Measurements from ENCODE around the gene ACAP3.

Gene ACAP3

DNA sequence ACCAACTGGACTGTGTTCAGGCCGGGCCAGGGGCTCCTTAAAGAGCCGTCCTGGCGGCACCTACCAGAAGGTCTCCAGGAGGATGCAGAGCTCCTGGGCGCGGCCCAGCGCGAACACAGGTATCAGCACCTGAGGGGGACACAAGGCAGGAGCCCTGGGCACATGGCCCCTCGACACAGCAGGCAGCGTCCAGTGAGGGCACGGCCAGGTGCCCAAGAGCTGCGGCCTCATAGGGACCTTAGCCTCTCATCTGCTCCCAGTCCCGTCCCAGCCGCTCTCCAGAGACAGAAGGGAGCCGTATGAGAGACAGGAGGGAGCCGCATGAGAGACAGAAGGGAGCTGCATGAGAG lies 6.5 kb upstream of the ACAP3 start:
- no peak for ATAC-seq

DNA sequence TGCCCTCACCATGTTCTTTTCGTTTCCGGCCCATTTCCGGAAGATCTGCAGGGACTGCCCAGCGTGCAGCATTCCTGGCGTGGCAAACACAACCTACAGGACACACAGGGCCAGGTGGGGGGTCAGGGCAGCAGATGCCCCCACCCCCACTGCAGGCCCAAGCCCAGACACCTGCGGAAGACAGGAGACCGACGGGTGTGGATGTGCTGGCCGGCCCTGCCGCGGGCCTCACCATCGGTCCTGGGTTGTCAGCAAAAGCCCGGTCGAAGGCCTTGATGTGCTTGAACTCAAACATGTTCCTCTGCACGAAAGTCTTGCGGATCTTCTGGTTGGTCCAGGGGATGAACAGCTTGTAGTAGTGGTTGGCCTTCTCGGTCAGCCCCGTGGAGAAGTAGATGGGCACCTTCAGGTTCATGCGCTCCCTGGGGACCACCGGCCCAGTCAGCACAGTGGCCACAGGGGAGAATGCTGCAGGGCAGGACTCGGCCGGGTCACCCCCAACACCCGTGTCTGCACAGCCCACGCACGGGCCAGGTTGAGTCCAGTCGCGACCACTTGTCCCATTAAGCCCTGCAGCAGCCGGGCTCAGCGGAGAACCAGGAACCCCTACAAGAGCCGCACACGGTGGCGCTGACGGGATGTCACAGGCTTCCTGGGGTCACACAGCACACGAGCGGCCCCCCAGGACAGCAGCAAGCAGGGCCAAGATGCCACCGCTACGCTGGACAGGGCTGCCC lies 5.9 kb upstream of the ACAP3 start:
- ATAC-seq = no peak

DNA sequence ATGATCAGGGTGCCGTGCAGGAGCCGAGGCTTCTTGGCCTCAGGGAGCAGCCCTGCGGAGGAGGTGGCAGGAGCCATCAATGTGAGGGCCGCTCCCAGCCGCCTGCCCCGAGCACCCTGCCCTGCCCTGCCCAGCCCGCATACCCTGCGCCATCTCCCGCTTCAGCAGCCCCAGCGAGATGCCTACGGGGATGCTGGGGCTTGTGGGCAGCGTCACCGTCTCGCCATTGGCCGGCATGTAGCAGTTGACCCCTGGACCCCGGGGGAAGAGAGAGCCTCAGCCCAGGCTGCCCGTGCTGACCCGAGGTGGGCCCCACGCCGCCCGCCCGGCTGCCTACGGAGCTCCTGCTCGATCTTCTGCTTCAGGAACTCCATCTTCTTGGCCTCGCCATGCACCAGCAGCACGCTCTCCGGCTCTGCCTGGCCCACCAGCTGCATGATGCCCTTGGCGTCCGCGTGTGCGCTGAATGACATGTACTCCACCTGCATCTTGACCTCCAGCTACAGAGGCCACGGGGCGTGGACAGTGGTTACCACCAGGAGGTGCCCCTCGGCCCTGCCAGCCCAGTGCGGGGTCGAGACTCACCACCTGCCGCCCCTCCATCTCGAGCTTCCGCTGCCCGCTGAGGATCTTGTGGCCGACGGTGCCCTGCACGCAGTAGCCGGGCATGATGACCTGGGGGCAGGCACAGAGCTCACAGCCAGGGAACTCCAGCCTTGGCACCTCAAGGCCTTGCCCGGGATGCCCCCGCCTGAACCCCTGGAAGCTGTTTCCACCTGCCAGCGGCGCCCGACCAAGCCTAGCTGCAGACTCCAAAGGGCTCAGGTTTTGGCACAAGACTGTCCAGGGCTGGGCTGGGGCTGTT lies 5.0 kb upstream of the ACAP3 start:
- no peak for ATAC-seq

DNA sequence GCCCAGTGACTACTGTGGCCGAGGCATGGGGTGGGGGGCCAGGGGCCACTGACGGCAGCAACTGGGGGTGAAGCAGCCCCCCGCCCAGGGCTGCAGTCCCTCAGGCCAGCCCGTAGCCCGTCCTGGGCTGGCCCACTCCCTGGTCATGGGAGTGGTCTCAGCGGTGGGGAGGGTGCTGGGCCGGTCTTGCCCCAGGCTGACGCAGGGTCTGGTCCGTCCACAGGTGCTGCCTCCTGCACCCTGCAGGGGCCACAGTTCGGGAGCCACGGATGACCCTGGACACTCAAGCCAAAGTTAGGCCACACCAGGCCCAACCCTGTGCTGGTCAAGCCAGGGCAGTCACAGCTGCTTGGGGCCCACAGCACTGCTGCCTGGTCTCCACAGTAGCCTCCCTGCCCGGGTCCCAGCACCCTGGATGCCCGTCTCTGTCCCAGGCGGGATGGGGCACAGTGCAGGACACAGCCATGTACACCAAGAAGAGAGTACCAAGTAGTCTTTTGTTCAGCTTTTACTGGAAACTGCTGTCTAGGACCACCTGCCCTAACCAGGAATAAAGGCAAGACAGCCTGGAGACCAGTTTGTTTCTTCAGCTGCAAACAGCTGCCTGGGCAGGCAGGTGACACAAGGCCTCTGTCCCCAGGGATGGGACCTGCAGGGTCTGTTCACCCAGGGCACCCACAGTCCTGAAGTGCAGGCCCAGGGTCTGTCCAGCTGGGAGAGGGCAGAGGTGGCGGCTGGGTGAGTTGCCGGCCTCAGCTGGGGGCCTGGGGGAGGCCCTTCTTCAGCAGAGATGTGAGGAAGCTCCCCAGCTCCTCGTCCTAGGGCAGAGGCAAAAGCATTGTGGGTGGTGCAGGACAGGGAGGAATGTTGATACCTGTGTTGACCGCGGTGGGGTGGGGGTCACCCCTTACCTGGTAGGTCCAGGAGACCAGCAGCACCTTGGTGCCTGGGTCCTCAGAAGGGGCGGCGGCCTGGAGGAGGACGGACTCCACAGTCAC lies 3.7 kb upstream of the ACAP3 start:
- ATAC-seq = no peak

DNA sequence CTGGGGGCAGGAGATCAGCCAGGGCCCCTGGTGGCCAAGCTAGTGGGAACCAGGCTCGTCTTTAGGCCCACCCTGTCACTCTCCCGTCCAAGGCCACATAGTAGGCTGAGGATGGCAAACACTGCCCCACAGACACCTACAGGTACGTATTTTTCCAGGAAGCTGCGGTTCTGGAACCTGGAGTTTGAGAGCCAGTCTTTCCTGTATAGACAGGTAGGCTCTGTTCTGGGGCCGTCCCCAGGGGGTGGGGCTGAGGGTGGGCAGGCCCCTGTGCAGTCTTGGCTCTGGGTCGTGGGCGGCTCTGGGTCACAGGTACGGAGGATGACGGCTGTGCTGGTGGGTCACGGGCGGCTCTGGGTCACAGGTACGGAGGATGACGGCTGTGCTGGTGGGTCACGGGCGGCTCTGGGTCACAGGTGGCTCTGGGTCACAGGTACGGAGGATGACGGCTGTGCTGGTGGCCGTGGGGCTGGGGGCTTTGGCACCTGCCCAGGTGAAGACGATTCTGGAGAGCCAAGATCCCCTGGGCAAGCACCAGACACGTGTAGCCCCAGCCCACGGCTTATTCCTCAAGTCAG lies 2.8 kb upstream of the ACAP3 start:
- ATAC-seq = no peak

DNA sequence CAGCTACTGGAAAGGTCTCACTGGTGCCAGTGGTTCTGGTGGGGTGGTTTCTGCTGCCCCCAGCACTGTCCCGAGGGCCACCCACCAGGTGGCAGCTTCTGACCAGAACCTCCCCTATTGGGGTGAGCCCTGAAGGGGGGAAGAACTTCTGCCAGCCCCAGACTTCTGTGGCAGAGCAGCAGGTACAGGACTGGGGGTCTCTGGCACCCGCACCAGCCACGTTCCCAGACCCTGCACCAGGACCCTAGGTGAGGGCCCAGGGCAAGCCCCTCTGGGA lies 2.3 kb upstream of the ACAP3 start:
- no peak for ATAC-seq

DNA sequence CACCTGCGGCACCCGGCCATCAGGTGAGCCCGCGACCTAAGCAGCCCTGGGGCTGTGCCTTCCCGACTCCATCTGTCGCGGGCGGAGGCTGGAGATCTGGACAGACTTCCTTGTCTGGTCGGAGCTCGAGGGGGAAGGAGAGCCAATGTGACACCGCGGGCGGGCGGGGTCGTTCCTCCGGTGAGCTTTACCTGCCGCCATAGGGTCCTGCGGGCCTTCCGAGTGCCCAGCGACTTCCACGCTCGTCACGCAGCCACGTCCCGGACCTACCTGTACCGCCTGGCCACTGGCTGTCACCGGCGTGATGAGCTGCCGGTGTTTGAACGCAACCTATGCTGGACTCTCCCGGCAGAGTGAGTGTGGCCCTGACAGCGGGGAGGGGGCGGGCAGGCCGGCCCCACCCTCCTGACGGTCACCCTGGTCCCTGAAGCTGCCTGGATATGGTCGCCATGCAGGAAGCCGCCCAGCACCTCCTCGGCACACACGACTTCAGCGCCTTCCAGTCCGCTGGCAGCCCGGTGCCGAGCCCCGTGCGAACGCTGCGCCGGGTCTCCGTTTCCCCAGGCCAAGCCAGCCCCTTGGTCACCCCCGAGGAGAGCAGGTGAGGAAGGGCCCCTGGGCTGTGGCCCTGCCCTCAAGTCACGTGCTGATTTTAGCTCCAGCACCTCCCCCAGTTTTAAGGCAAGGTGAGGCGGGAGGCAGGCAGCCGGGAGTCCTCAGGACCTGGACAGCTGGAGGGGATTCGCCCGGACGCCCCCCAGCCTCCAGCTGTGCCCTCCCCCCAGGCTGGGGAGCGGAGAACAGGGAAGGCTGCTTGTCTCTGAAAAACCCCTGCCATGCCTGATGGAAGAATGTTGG lies 1.8 kb upstream of the ACAP3 start:
- no peak for ATAC-seq

DNA sequence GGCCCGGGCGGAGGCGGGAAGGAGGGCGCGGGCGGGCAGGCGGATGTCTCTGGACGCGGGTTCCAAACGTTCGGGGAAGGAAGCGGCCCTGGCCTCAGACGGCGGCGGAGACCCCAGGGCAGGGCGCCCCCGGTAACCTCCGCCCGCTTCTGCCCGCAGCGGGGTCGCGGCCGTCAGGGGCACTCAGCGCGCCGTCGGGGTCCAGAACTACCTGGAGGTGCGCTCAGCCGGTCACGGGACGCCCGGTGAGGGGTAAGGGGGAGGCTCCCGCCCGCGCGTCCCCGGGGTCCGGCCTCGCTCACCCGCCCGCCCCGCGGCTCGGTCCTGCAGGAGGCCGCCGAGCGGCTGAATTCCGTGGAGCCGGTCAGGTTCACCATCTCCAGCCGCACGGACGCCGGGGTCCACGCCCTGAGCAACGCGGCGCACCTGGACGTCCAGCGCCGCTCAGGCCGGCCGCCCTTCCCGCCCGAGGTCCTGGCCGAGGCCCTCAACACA lies 1.1 kb upstream of the ACAP3 start:
- no peak for ATAC-seq

DNA sequence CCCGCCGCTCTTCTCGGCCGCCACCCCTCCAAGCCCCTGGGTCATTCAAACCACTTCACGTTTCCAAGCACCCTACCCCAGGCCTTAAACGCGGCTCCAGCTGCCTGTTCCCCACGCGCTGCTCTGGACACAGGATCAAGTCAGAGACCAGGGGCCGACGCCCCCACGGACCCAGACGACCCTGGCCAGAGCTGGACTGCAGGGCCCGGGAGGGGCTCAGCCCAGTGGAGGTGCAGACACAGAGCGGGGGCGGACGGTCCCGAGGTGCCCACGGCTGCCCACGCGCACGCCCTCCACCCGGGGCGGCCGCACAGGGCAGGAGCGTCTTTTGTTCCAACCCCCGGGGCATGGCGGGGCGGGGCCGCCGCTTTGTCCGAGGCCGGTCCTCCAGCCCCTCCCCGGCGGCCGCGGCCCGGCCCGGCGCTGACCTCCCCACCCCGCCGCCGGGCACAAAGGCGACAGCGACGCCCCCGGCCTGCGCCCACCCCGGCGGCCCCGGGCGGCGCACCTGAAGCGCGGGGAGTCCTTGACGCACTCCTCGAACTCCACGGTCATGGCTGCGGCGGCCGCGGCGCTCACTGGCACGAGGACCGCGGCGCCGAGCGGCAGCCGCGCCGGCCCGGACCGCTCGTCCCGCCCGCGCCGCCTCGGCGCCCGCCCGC lies 338 bp downstream of the ACAP3 start:
- ATAC-seq = no peak

DNA sequence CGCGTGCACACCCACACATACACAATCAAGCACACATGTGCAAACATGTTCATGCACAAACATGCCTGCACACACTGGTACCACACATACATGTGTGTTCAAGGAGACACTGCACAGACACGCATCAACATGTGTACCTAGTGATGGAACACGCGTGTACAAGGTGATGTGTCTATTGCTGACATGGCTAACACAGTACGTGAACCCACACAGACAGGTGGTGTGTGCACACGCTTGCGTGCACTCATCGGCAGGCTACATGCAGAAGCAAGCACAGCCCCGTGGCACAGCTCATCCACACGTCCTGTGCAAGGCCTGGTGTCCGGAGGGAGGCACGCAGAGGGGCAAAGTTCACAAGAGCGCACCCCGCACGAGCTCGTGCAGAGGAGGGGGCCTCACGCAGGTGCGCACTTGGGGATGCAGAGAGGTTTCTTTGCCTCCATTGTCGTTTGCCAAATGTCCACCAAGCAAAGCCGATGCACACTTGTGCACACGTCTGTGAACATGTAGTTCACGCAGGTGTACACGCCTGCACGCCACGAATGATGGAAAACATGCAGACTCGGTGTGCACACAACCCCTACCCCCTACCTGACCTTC lies 969 bp downstream of the ACAP3 start:
- no peak for ATAC-seq

DNA sequence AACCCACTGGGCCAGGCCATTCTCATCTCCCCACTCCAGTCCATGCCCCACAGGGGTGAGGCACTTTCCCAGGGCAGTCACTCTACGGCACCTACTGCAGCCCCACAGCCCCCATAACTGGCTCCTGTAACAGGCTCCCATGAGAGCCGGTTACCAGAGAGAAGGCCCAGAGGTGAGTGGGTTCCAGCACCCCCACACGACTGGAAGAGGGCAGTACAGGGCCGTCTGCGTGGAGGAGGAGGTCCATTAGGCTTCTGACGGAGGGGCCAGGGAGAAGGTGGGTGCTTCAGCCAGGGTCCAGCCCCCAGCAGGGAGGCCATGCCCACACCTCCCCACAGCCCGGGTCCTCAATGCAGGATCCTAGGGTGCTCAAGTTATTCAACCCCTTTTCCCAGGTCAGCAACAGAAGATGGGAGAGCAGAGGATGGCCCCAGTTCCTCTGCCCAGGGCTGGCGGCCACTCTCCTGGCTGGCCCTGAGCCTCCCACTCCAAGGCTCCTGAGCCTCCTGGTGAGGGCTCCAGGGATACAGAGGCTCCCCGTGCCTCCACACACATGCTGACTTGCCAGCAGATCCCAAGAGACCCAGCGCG lies 1.6 kb downstream of the ACAP3 start:
- no peak for ATAC-seq

DNA sequence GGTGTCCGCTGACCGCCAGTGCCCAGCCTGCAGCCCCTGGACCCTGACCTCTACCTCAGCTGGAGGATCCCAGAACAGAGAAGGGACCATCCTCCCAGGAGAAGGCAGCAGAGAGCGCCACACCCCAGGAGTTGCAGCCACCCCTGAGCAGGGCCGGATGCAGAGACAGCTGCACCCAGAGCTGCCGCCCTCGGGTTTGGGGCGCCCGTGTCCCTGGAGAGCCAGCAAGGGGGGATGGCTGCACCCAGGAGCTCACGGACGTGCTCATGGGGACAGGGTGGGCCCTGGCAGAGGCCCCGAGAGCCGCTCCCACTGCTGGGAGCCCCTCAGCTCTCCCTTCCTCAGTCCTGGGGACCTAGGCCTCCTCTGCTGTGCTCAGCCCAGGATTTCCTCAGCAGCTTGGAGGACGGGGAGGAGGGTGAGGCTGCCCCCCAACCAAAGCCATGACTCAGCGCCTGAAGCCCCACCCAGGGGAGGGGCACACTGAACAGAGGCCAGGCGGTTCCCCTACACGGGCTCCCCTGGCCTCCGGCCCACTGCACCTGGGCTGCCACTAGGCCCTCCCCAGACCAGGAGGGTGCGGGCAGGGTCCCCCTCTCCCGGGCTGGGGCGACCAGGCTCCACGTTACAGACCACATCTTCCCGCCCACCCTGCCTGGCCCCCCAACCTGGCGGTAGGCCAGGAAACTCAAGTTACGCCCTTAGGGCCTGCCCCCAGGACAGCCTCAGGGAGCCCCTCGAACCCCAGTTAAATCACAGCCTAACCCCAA lies 2.2 kb downstream of the ACAP3 start:
- ATAC-seq = peak; percentile 24 to 32

DNA sequence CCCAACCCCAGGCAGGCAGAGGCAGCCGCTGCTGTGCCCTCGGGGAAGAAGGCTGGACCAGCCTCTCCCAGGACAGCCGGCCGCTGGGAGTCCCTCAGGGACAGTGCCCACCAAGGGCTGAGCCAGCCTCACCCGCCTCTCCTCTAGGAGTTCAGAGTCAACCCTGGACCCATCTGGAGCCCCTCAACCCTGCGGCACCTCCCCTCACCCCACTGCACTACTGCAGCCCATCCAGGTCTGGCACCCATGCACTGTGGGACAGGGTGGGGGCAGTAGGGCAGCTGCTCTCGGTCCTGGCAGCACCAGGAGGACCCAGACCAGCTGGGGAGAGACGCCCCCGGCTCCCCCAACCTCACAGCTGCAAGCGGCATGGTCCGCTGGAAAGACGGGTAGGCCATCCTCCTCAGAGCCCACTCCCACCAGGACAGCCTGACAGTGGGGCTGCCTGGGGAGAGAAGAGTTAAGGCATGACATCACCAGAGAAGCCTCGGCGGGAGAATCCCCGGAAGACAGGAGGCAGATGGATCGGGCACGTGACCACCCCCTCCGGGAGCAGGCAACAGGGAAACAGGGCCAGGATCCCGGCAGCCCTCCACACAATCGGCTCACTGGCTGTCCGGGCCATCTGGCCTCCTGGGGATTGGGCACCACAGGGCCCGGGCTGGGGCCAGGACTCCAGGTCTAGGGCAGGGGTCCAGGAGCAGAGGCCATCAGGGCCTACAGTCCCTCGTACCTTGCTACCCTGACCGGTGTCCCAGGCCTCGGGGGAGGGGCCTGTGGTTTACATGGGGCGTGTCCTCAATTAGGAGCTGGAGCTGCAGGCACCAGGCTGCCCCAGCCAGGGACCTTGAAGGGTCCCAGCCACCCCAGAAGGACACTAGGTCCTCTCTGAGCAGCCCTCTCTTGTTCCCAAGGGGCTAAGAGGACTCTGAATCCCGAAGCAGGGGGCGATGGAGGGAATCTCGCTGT lies 3.1 kb downstream of the ACAP3 start:
- no peak for ATAC-seq

DNA sequence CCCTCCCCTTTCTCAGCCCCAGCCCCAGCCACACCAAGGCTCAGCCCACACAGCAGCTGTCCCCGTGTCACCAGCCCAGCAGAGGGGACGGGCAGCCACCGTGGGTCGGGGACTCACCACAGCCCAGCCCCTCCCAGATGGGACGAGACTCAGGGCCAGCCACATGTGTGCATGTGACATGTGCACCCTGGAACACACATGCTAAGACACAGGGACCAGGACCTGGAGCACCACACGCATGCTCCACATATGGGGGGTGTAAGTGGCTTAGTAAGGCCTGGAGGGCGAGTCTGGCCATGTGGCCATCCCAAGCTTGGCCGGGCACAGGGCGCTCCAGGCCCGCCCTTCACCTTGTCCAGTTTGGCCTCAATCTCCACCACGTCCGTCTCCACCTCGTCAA lies 4.0 kb downstream of the ACAP3 start:
- no peak for ATAC-seq

DNA sequence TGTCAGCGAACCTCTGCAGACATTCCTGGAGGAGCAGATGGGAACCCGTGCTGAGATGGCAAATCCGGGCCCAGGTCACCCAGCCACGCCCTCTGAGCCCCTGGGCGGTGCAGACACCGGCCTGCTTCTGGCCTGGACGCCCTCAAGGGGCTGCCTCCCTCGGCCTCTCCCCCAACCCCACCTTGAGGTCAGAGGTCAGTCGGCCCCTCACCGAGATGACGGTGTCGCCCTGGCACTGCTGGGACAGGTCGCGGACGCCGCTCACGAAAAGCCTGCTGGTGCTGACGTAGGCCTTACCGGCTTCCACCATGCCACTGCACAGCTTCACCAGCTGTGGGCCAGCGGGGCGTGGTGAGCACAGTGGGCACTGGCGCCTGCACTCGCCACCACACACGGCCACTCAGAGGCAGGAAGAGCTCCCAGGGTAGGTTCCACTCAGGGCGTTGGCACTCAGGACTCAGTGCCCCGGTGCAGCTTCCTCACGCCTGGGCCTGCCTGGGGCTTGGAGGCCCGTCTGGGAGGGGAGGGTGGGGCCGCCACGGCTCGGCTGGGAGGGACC lies 4.7 kb downstream of the ACAP3 start:
- no peak for ATAC-seq

DNA sequence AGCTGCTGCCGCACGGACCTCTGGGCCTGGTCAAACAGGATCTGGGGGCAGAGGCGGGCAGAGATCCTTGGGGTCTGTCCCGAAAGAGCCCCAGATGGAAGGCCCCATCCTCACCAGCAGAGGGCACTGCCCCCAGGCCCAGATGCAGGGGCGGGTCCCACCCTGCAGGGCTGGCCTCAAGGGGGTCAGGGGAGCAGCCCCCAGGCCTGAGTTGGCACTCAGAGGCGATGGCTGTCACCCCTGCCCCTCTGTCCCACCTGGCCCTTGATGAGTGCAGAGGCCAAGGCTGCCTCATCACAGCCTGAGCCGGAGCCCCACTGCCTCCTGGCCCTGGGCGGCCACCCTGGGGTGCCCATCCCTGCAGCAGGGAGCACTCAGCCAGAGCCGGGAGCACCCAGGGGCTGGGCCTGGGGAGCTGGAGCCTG lies 5.7 kb downstream of the ACAP3 start:
- ATAC-seq = no peak

DNA sequence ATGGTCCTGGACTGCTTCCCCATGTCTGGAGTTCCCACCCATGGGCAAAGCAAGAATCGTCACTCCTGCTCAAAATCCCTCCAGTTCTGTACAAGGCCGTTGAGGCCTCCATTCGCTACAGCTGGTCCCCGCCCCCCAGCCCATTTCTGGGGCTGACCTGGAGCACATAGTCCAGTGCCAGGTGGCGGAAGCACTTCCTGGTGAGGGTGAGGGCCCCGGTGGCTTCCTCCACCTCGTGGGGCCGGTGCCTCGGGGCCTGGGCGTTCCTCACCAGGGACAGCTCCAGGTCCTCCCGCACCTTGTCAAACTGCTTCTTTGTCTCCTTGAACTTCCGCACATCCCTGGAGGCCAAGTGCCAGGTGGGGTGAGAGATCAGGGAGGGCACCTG lies 7.4 kb downstream of the ACAP3 start:
- ATAC-seq = no peak

Measured in activated CD4-positive, CD25-positive, alpha-beta regulatory T cell treated with anti-CD3 and anti-CD28 coated beads, Interleukin-2, amount 50 U/mL, for 24 hours (primary cell).